ENCODE data around the gene CDC42BPA. TPM values are rescaled to one million over a fixed set of nuclear protein-coding genes. Genes with fewer than 3 reads are reported as not detected.

CDC42BPA gene
- total RNA-seq, 4 donors from 2014 or later = 16.8 to 26.9 (median 22.5) TPM

- no peak for DNase-seq (ENCODE audit: low spot score in 2 of 2)
- H3K4me3 ChIP-seq (ENCODE audit: low read depth, poor library complexity, severe bottlenecking) = no peak overlapping the region
- no peak for TF ChIP-seq CTCF (IDR thresholded peaks at IDR 0.05)
- no peak for TF ChIP-seq POLR2A (IDR thresholded peaks at IDR 0.05)
- intact Hi-C loops (cut with DNase I; ENCODE audit: low total_unique reads) = no loop called here
- WGBS, 2 donors = 92 to 93% methylated on average over 7 of the region's 7 CpGs
These were observed 17.6 kb downstream of the CDC42BPA start for GRCh38 chr1:227300682-227301081.

GRCh38 chr1:227299688-227300087 lies 18.6 kb downstream of the CDC42BPA start:
- intact Hi-C loops (cut with DNase I; ENCODE audit: low total_unique reads) = no loop called here
- H3K4me3 ChIP-seq (ENCODE audit: low read depth, poor library complexity, severe bottlenecking) = no peak overlapping the region
- WGBS, 2 donors = 56 to 64% methylated on average over 4 of the region's 4 CpGs
- no peak for TF ChIP-seq POLR2A (IDR thresholded peaks at IDR 0.05)
- TF ChIP-seq CTCF (IDR thresholded peaks at IDR 0.05) = no peak
- DNase-seq (ENCODE audit: low spot score in 2 of 2) = no peak

GRCh38 chr1:227299241-227299627 lies 19.1 kb downstream of the CDC42BPA start:
- DNase-seq (ENCODE audit: low spot score in 2 of 2) = no peak
- intact Hi-C loops (cut with DNase I; ENCODE audit: low total_unique reads) = no loop called here
- TF ChIP-seq POLR2A (IDR thresholded peaks at IDR 0.05) = no peak
- TF ChIP-seq CTCF (IDR thresholded peaks at IDR 0.05) = no peak

GRCh38 chr1:227298512-227299240 lies 19.6 kb downstream of the CDC42BPA start:
- H3K4me3 ChIP-seq (ENCODE audit: low read depth, poor library complexity, severe bottlenecking) = no peak overlapping the region
- WGBS, 2 donors = 51 to 70% methylated on average over 3 of the region's 3 CpGs
- intact Hi-C loops (cut with DNase I; ENCODE audit: low total_unique reads) = no loop called here
- DNase-seq (ENCODE audit: low spot score in 2 of 2) = no peak
- TF ChIP-seq CTCF (IDR thresholded peaks at IDR 0.05) (no peak), POLR2A (IDR thresholded peaks at IDR 0.05) (no peak)

More at GRCh38 chr1:227299241-227299627, 19.1 kb downstream of the CDC42BPA start:
- H3K4me3 ChIP-seq (ENCODE audit: low read depth, poor library complexity, severe bottlenecking) = no peak overlapping the region

GRCh38 chr1:227297073-227297793 lies 21.1 kb downstream of the CDC42BPA start:
- intact Hi-C loops (cut with DNase I; ENCODE audit: low total_unique reads) = no loop called here
- TF ChIP-seq POLR2A (IDR thresholded peaks at IDR 0.05) = no peak
- no peak for TF ChIP-seq CTCF (IDR thresholded peaks at IDR 0.05)
- no peak overlapping the region for H3K4me3 ChIP-seq (ENCODE audit: low read depth, poor library complexity, severe bottlenecking)
- no peak for DNase-seq (ENCODE audit: low spot score in 2 of 2)
- WGBS, 2 donors = 94% methylated on average over 4 of the region's 4 CpGs

Measured in lower leg skin (tissue), 4 donors.